CD4-positive, alpha-beta T cell treated with Interleukin-15 for 4 hours (primary cell): ENCODE measurements around the gene AMT.

ENCODE experiments used
- DNase-seq: peaks from one replicate; pipeline ENCODE4 v3.0.0-alpha.2; 2020; ENCODE audit warnings: low spot score

AMT gene

GRCh38 chr3:49422379-49423248 is at the start of gene AMT:
Gene AMT (minus strand): TSS chr3:49422473. CDS start chr3:49422450, 23 bp downstream.
- no peak for DNase-seq

- no peak for DNase-seq
Observed at GRCh38 chr3:49470714-49471420, 48.6 kb upstream of the AMT start.

GRCh38 chr3:49469936-49470713 is 47.9 kb upstream of the AMT start, which contains the start of gene DAG1:
Gene DAG1 (plus strand): TSS chr3:49470267. CDS start chr3:49510535, 40,268 bp downstream.
- DNase-seq = peak; percentile 94

GRCh38 chr3:49469037-49469935 is 47.0 kb upstream of the AMT start:
- no peak for DNase-seq

- no peak for DNase-seq
Observed at GRCh38 chr3:49466085-49466484, 43.8 kb upstream of the AMT start.

GRCh38 chr3:49465270-49466034 is 43.2 kb upstream of the AMT start:
- no peak for DNase-seq

- no peak for DNase-seq
Observed at GRCh38 chr3:49462222-49462621, 39.9 kb upstream of the AMT start.

- DNase-seq = no peak
Observed at GRCh38 chr3:49461443-49462171, 39.3 kb upstream of the AMT start.

- no peak for DNase-seq
Observed at GRCh38 chr3:49460956-49461355, 38.7 kb upstream of the AMT start.

GRCh38 chr3:49460188-49460890 is 38.1 kb upstream of the AMT start:
- no peak for DNase-seq

- no peak for DNase-seq
Observed at GRCh38 chr3:49456466-49456865, 34.2 kb upstream of the AMT start.

- DNase-seq = no peak
Observed at GRCh38 chr3:49454898-49455681, 32.8 kb upstream of the AMT start.

GRCh38 chr3:49454458-49454857 is 32.2 kb upstream of the AMT start:
- no peak for DNase-seq

GRCh38 chr3:49453621-49454020 is 31.3 kb upstream of the AMT start:
- no peak for DNase-seq

- DNase-seq = no peak
Observed at GRCh38 chr3:49445391-49445790, 23.1 kb upstream of the AMT start.

- no peak for DNase-seq
Observed at GRCh38 chr3:49434731-49435130, 12.5 kb upstream of the AMT start.

- peak; percentile 17 for DNase-seq
Observed at GRCh38 chr3:49428752-49429080, 6.4 kb upstream of the AMT start.

- DNase-seq = no peak
Observed at GRCh38 chr3:49427586-49427985, 5.3 kb upstream of the AMT start.

- DNase-seq = no peak
Observed at GRCh38 chr3:49424816-49425215, 2.5 kb upstream of the AMT start.
